Measurements from ENCODE around the gene FNBP1L. TPM values are rescaled to one million over a fixed set of nuclear protein-coding genes. Genes with fewer than 3 reads are reported as not detected.
"Not testable (repeated sequence)": the region's sequence is repeated elsewhere in the genome, so short reads cannot be mapped to it uniquely, and the experiment has no call there.

Gene FNBP1L
- total RNA-seq, 2 donors from 2014 or later: 12.2 to 13.2 TPM

GRCh38 chr1:93587354-93587753, 139.4 kb downstream of the FNBP1L start:
- no peak overlapping the region for H3K27ac ChIP-seq
- no peak for TF ChIP-seq CTCF (IDR thresholded peaks at IDR 0.05)
- DNase-seq (ENCODE audit: low spot score): no peak
- H3K9me3 ChIP-seq: no peaks in the 10 kb centered on the region
- peaks cover 19 to 40% of the 10 kb centered on the region in 2 donors for H3K4me1 ChIP-seq (ENCODE audit: control insufficient read depth in 1 of 2, low read depth in 2 of 2)
- H3K27me3 ChIP-seq (replicated peaks; ENCODE audit: insufficient read depth): no peaks in the 10 kb centered on the region
- H3K4me3 ChIP-seq: no peak overlapping the region
- peaks cover 23% of the 10 kb centered on the region for H3K36me3 ChIP-seq
- no peak for ATAC-seq (ENCODE audit: insufficient number of reproducible peaks, low FRiP score, low read depth)

- peaks cover 15% of the 10 kb centered on the region for H3K36me3 ChIP-seq
- H3K27me3 ChIP-seq (replicated peaks; ENCODE audit: insufficient read depth): no peaks in the 10 kb centered on the region
- no peaks in the 10 kb centered on the region for H3K9me3 ChIP-seq
- H3K27ac ChIP-seq: no peak overlapping the region
- H3K4me1 ChIP-seq (ENCODE audit: control insufficient read depth in 1 of 2, low read depth in 2 of 2): peaks cover 27 to 49% of the 10 kb centered on the region in 2 donors
- no peak for ATAC-seq (ENCODE audit: insufficient number of reproducible peaks, low FRiP score, low read depth)
- TF ChIP-seq CTCF (IDR thresholded peaks at IDR 0.05): no peak
- DNase-seq (ENCODE audit: low spot score): no peak
- H3K4me3 ChIP-seq: no peak overlapping the region
Measured at GRCh38 chr1:93588206-93588605, 140.3 kb downstream of the FNBP1L start.

- Histone ChIP-seq H3K27ac (no peak overlapping the region), H3K4me1 (ENCODE audit: control insufficient read depth in 1 of 2, low read depth in 2 of 2) (peaks cover 31 to 55% of the 10 kb centered on the region in 2 donors), H3K27me3 (replicated peaks; ENCODE audit: insufficient read depth) (no peaks in the 10 kb centered on the region), H3K36me3 (peaks cover 9% of the 10 kb centered on the region), H3K4me3 (no peak overlapping the region), H3K9me3 (no peaks in the 10 kb centered on the region)
- DNase-seq (ENCODE audit: low spot score) (no peak), ATAC-seq (ENCODE audit: insufficient number of reproducible peaks, low FRiP score, low read depth) (no peak)
- no peak for TF ChIP-seq CTCF (IDR thresholded peaks at IDR 0.05)
Measured at GRCh38 chr1:93588955-93589354, 141.0 kb downstream of the FNBP1L start.

GRCh38 chr1:93591291-93591675, 143.4 kb downstream of the FNBP1L start:
- not testable (repeated sequence) for H3K4me3 ChIP-seq; DNase-seq (ENCODE audit: low spot score); ATAC-seq (ENCODE audit: insufficient number of reproducible peaks, low FRiP score, low read depth); H3K27me3 ChIP-seq (replicated peaks; ENCODE audit: insufficient read depth); H3K9me3 ChIP-seq; H3K27ac ChIP-seq; H3K36me3 ChIP-seq
- peaks cover 25 to 50% of the 10 kb centered on the region in 2 donors for H3K4me1 ChIP-seq (ENCODE audit: control insufficient read depth in 1 of 2, low read depth in 2 of 2)

GRCh38 chr1:93591676-93592550, 144.0 kb downstream of the FNBP1L start:
- Histone ChIP-seq H3K4me1 (ENCODE audit: control insufficient read depth in 1 of 2, low read depth in 2 of 2) (peaks cover 28 to 53% of the 10 kb centered on the region in 2 donors), H3K36me3 (peaks cover 5% of the 10 kb centered on the region), H3K4me3 (no peak overlapping the region), H3K27me3 (replicated peaks; ENCODE audit: insufficient read depth) (no peaks in the 10 kb centered on the region), H3K27ac (peak overlapping the region in 1 of 2 donors; percentile 37), H3K9me3 (no peaks in the 10 kb centered on the region)
- TF ChIP-seq CTCF (IDR thresholded peaks at IDR 0.05): no peak
- DNase-seq (ENCODE audit: low spot score) (no peak), ATAC-seq (ENCODE audit: insufficient number of reproducible peaks, low FRiP score, low read depth) (peak; percentile 46)
